B cell (primary cell): ENCODE measurements around the gene ZNF598. TPM values are rescaled to one million over a fixed set of nuclear protein-coding genes. Genes with fewer than 3 reads are reported as not detected.

Source experiments
- ATAC-seq: fragments of 200-7000 bp; cut with Tn5 transposase; one replicate; pipeline ENCODE4 v1.10.0; 2021; ENCODE audit warnings: low read depth, mild to moderate bottlenecking, moderate number of reproducible peaks, moderate library complexity
- CTCF ChIA-PET: fragments of 350-600 bp; sonication (Branson Sonifier 250); formaldehyde crosslinking; loops from one replicate; lab custom pipeline; 2021; ENCODE audit warnings: antibody characterized with exemption, inconsistent platforms; lab: Charles Lee
- POLR2A ChIA-PET: fragments of 350-600 bp; sonication (Branson Sonifier 250); formaldehyde crosslinking; loops from one replicate; lab custom pipeline; 2021; ENCODE audit warnings: antibody characterized with exemption; lab: Charles Lee
- DNase-seq: peaks from one replicate; pipeline ENCODE4 v3.0.0; 2013
- H2AFZ ChIP-seq: 2 replicates; pipeline ENCODE4 v1.6.1; 2012; ENCODE audit warnings: mild to moderate bottlenecking, low read depth, low read length; ENCODE audit not compliant: insufficient read depth, poor library complexity, severe bottlenecking
- H3K27ac ChIP-seq, 2 donors: 1 replicate in 1 of 2; 2 replicates in 1 of 2; pipeline ENCODE4 v1.5.1; 2012 to 2013; ENCODE audit warnings: low read length in 2 of 2, mild to moderate bottlenecking in 2 of 2, moderate library complexity in 1 of 2
- H3K27me3 ChIP-seq, 4 experiments: fragments of 200-600 bp in 1 of 4; sonication (generic) in 1 of 4; replicated peaks in 1 of 4; 1 replicate in 2 of 4; 2 replicates in 2 of 4; pipeline versions ENCODE4 v1.6.1 to v1.7.0; 2013 to 2016; ENCODE audit warnings: low read length in 3 of 4, mild to moderate bottlenecking in 2 of 4, mixed read lengths in 1 of 4, moderate library complexity in 1 of 4; ENCODE audit not compliant: insufficient read depth in 4 of 4, control insufficient read depth in 3 of 4; ENCODE audit errors: control extremely low read depth in 1 of 4
- H3K36me3 ChIP-seq, 2 experiments: replicated peaks in 1 of 2; 1 replicate in 1 of 2; 2 replicates in 1 of 2; pipeline versions ENCODE4 v1.6.1 to v1.7.1; 2013; ENCODE audit warnings: low read length in 1 of 2; ENCODE audit not compliant: insufficient read depth in 2 of 2, control insufficient read depth in 1 of 2; ENCODE audit errors: control extremely low read depth in 1 of 2, extremely low read depth in 1 of 2
- H3K4me1 ChIP-seq, 2 donors: fragments of 200-600 bp in 1 of 2; sonication (generic) in 1 of 2; 1 replicate in 1 of 2; 2 replicates in 1 of 2; pipeline versions ENCODE4 v1.5.1 to v1.6.1; 2013 to 2017; ENCODE audit warnings: low read length in 2 of 2; ENCODE audit not compliant: control insufficient read depth in 2 of 2, insufficient read depth in 2 of 2
- H3K4me2 ChIP-seq: replicated peaks from 2 replicates; pipeline ENCODE3; 2012; ENCODE audit warnings: mild to moderate bottlenecking, low read depth, low read length; ENCODE audit not compliant: poor library complexity, severe bottlenecking
- H3K4me3 ChIP-seq, 5 experiments: fragments of 200-600 bp in 1 of 5; sonication (generic) in 1 of 5; 1 replicate in 3 of 5; 2 replicates in 2 of 5; pipeline versions ENCODE4 v1.5.1 to v1.7.0; 2011 to 2016; ENCODE audit warnings: low read length in 4 of 5, mild to moderate bottlenecking in 4 of 5, low read depth in 2 of 5, control low read depth in 1 of 5, moderate library complexity in 1 of 5; ENCODE audit not compliant: insufficient read depth in 1 of 5; ENCODE audit errors: control extremely low read depth in 1 of 5, extremely low read depth in 1 of 5
- H3K79me2 ChIP-seq: fragments of 200-600 bp; sonication (generic); one replicate; pipeline ENCODE4 v1.6.0; 2016; ENCODE audit warnings: low read length; ENCODE audit not compliant: control insufficient read depth, insufficient read depth
- H3K9ac ChIP-seq: fragments of 200-600 bp; sonication (generic); 2 replicates; pipeline ENCODE4 v1.6.1; 2017; ENCODE audit warnings: mild to moderate bottlenecking, low read length, moderate library complexity
- H3K9me3 ChIP-seq, 3 donors: one replicate each; pipeline versions ENCODE4 v1.6.1 to v1.7.1; 2013; ENCODE audit warnings: low read length in 2 of 3; ENCODE audit not compliant: control insufficient read depth in 2 of 3, insufficient read depth in 1 of 3; ENCODE audit errors: control extremely low read depth in 1 of 3
- H4K20me1 ChIP-seq: 2 replicates; pipeline ENCODE4 v1.6.0; 2012; ENCODE audit warnings: mild to moderate bottlenecking, low read length; ENCODE audit not compliant: insufficient read depth, control insufficient read depth, poor library complexity, severe bottlenecking
- H3K27ac Mint-ChIP-seq: one replicate; pipeline ENCODE4 v1.8.0; 2021; ENCODE audit warnings: mixed read lengths
- H3K27me3 Mint-ChIP-seq: one replicate; pipeline ENCODE4 v1.8.0; 2021; ENCODE audit warnings: mixed read lengths
- H3K4me1 Mint-ChIP-seq: one replicate; pipeline ENCODE4 v1.8.0; 2021; ENCODE audit warnings: mixed read lengths
- H3K4me3 Mint-ChIP-seq: one replicate; pipeline ENCODE4 v1.8.0; 2021; ENCODE audit warnings: mixed read lengths
- H3K9me3 Mint-ChIP-seq: one replicate; pipeline ENCODE4 v1.8.0; 2022; ENCODE audit warnings: mixed read lengths; ENCODE audit not compliant: insufficient read depth
- CTCF ChIP-seq: fragments of 200-600 bp; IDR thresholded peaks from one replicate; pipeline ENCODE4 v1.8.0; 2022; ENCODE audit warnings: antibody characterized with exemption, mild to moderate bottlenecking
- EZH2 ChIP-seq: IDR thresholded peaks from 2 replicates; pipeline ENCODE4 v1.6.1; 2012; ENCODE audit warnings: borderline replicate concordance, low read depth, mild to moderate bottlenecking, moderate library complexity, low read length; ENCODE audit not compliant: insufficient read depth, poor library complexity, severe bottlenecking
- WGBS: methylation state at CpG from one replicate; pipeline ENCODE4 v1.1.5; 2013; ENCODE audit warnings: missing lambda C conversion rate; ENCODE audit not compliant: insufficient coverage; 5-methylcytosine and 5-hydroxymethylcytosine counted together
- intact Hi-C: fragments of 100-400 bp; cut with micrococcal nuclease; formaldehyde crosslinking; loops from one replicate; pipeline ENCODE4 v1.10.0; 2022
- polyA plus RNA-seq: library from polyadenylated mRNA; depleted of rRNA; stranded (reverse); fragments of >200 nt; gene quantifications from 2 replicates; pipeline ENCODE4 v1.2.3, GENCODE V29; 2012
- total RNA-seq, 2 donors: library from RNA; stranded (reverse); fragments of 120-200 nt in 1 of 2; gene quantifications; 1 replicate in 1 of 2; 2 replicates in 1 of 2; pipeline versions ENCODE4 v1.2.3 to v1.2.4, GENCODE V29; 2013 to 2022

ZNF598 gene
- total and polyA plus RNA-seq, 2 donors (not counting 1 experiment from before 2014, with no cell fraction given) = 49.5 to 61.5 TPM

GRCh38 chr16:1964506-1965395, 44.9 kb downstream of the ZNF598 start, which contains the start of gene RPS2:
RPS2 (minus strand) TSS chr16:1964826; CDS start chr16:1964625, 201 bp downstream.
- TF ChIP-seq CTCF = no peak
- TF ChIP-seq EZH2 = no peak
- peak; percentile 99 for DNase-seq
- H2AFZ ChIP-seq = peak within 1 kb of the TSS; percentile 50
- no peaks in the 10 kb centered on the region for H3K27me3 ChIP-seq
- peak within 1 kb of the TSS; percentile 60 to 94 (median 76) for H3K4me3 ChIP-seq
- H3K9ac ChIP-seq = peak within 1 kb of the TSS; percentile 98
- H3K79me2 ChIP-seq = peaks cover 27% of the 10 kb centered on the region
- intact Hi-C loops = loop anchor here (1.0 to 2.0 kb wide), 5 partner anchors 8 to 190 kb away; partner anchors contain the start of genes TBL3, TRAF7 and ZNF598
- H3K9me3 ChIP-seq = no peaks in the 10 kb centered on the region
- Mint-ChIP-seq H3K27ac (peak within 1 kb of the TSS; percentile 97), H3K4me1 (peaks cover 42% of the 10 kb centered on the region), H3K27me3 (no peaks in the 10 kb centered on the region), H3K4me3 (peak within 1 kb of the TSS; percentile 94), H3K9me3 (no peaks in the 10 kb centered on the region)
- H3K36me3 ChIP-seq = peaks cover 0 to 29% of the 10 kb centered on the region in 2 experiments
- WGBS = under 1% methylated on average over 95 of the region's 97 CpGs
- ChIA-PET CTCF (interaction anchor here (0.7 to 2.0 kb wide), 6 partner anchors 19 to 191 kb away, joined by 3 to 6 read pairs (median 3); partner anchors contain the start of genes GFER, MSRB1 and SYNGR3), POLR2A (interaction anchor here (0.5 to 2.9 kb wide), 16 partner anchors 9 to 918 kb away, joined by 3 to 36 read pairs (median 4); partner anchors contain the start of genes FLYWCH2, GFER, MSRB1 and NUBP2)
- H3K4me2 ChIP-seq = peak within 1 kb of the TSS; percentile 90
- ATAC-seq = peak; percentile 93
- peak within 1 kb of the TSS; percentile 83 to 100 for H3K27ac ChIP-seq
- peaks cover 23% of the 10 kb centered on the region for H4K20me1 ChIP-seq
- H3K4me1 ChIP-seq = peaks cover 26 to 49% of the 10 kb centered on the region in 2 donors
